ENCODE data around the gene IGFL3.
"Not testable (repeated sequence)": the region's sequence is repeated elsewhere in the genome, so short reads cannot be mapped to it uniquely, and the experiment has no call there.

Gene IGFL3

DNA sequence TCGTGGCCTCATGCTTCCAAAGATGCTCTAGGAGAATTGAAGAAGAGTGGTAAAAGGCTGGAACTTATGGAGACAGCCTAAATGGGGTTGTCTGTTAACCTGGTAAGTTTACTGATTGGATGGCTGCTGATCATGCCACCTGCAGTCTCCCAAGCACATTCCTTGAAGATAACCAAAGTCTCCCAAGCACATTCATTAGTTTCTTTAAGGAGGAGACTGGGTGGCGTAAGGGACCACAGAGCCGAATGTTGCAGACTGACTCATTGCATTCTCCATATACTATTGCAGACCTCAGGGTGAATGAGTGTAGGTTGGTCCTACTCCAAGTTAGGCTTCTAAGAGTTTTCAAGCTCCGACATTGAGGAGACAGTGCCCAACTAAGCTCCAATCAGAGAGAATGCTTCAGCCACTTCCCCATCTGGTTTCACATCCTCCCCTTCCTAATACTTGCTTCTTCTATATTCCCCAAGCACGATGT, at the start of gene IGFL3:
TSS of gene IGFL3 (minus strand) at position 51 of the 478 bp plus-strand sequence. CDS start at position 12, 39 bp downstream.
- no peak for DNase-seq

DNA sequence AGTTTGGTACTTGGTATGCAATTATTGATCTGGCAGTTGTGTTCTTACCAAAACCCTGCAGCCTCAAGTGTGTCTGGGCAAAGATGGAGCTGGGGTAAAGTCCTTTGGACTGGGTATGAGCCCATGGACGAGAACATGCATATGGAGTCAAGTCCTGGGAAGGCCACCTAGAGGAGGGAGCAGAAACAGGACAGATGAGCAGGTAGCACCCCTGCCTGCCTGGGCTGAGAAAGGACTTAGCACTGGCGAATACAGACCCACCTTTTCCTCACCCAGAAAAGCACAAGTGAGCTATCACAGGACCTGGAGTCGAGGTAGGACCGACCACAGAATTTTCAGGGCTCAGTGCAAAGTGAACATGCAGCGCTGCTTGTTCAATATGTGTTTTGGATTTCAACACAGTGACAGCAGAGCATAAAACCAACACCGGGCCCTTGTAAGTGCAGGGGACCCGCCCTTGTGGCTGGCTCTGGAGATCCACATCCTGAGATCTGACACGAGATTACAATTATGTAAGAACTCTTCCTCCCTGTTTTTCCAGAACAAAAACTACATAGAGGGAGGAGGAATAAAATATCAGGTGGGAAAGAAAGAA, 49.5 kb upstream of the IGFL3 start:
- DNase-seq = no peak

DNA sequence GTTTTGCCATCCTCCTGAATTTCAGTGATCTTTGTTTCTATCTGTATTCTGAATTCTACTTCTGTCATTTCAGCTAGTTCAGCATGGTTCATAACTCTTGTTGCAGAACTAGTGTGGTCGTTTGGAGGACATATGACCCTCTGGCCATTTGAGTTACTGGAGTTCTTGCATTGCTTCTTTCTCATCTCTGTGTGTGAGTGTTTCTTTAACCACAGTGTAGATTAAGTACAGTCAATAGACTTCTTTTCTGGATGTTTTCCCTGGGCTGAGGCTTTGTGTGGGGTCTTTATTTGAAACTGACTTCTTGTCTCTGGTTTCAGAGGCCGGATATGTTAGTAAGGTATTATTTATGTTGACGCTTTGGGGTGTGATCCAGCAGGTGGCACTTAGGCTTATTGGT, 38.2 kb upstream of the IGFL3 start:
- DNase-seq = no peak

DNA sequence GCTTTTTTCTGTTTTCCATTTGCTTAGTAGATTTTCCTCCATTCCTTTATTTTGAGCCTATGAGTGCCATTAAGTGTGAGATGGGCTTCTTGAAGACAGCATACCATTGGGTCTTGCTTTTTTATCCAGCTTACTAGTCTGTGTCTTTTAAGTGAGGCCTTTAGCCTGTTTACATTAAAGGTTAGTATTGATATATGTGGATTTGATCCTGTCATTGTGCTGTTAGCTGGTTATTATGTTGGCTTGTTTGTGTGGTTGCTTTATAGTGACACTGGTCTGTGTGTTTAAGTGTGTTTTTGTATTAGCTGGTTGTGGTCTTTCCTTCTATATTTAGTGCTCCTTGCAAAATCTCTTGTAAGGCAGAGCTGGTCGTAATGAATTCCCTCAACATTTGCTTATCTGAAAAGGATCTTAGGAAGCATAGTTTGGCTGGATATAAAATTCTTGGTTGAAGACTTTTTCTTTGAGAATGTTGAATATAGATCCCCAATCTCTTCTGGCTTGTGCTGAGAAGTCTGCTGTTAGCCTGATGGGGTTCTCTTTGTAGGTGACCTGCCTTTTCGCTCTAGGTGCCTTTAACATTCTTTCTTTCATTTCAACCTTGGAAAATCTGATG, 37.3 kb upstream of the IGFL3 start:
- DNase-seq = not testable (repeated sequence)

DNA sequence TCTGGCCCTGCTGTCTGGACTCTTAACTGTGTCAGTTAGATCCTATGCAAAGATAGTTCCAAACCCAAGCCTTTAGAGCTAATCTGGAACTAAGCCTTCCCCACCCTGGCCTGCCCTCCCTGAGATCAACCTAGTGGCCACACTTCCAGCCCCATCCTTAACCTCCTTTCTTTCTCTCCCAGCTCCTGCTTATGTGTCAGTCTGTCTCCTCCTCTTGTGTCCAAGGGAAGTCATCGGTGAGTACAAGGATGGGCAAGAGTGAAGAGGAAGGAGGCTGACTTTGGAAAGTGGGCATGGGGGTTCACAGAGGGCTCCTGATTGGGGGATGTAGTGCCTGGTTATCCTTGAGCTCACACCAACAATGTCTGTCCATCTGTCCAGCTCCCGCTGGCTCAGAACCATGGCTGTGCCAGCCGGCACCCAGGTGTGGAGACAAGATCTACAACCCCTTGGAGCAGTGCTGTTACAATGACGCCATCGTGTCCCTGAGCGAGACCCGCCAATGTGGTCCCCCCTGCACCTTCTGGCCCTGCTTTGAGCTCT, 35.8 kb upstream of the IGFL3 start:
- DNase-seq = no peak

DNA sequence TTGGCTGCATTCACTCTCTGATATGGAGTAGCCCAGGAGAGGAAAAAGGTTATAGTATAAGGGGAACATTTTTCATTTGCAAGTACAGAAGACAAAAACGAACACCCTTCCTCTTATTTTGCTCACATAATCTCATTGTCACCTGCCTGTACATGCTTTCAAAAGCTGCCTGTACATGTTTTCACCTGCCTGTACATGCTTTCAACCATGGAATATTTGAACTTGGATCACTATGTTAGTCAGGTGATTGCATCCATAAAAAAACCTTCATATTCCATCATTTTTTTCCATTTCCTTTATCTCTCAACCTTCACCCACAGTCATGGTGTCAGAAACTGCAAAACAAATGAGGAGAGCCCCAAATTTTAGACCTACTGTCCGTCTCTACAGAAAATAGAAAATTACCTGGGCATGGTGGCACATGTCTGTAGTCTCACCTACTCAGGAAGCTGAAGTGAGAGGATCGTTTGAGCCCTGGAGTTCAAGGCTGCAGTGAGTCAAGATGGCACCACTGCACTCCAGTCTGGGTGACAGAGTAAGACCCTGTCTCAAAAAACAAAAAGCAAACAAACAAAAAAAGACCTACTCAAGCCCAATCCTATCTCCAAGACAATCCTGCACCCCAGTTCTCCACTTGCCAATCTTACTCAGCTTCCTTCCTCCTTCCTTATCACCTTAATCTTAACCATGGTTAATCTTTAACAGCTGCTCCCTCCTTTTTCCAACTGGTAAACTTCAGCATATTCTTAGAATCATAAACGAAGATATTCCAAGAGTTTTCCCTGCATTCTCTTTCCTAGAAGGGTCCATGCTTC, 35.1 kb upstream of the IGFL3 start:
- DNase-seq = no peak

DNA sequence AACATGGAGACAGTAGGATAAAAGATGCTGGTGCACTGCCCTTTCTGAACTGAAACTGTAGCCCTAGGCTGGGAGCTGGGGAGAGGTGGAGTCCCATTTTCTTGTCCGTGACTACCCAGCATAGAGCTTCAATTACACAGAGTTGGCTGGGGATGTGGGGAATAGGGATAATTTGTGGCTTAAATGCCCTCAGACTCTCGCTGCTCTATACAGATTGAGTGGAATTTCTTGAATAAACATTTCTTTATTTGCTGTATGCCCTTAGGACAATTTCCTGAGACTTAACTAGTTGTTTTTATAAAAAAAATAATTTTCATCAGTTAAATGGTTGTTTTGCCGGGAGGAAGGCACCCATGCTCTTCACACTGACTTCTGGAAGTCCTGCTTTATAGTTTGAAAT, 30.7 kb upstream of the IGFL3 start:
- no peak for DNase-seq

DNA sequence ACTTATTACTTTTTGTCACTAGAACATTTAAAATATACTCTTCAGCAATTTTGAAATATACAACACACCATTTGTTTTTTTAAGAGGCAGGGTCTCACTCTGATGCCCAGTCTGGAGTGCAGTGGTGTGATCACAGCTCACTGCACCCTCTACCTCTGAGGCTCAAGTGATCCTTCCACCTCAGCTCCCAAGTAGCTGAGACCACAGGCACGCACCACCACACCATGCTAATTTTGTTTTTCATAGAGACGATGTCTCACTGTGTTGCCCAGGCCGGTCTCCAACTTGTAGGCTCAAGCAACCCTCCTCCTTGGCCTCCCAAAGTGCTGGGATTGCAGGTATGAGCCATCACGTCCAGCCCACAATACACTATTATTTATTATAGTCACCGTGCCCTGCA, 26.1 kb upstream of the IGFL3 start:
- DNase-seq = no peak

DNA sequence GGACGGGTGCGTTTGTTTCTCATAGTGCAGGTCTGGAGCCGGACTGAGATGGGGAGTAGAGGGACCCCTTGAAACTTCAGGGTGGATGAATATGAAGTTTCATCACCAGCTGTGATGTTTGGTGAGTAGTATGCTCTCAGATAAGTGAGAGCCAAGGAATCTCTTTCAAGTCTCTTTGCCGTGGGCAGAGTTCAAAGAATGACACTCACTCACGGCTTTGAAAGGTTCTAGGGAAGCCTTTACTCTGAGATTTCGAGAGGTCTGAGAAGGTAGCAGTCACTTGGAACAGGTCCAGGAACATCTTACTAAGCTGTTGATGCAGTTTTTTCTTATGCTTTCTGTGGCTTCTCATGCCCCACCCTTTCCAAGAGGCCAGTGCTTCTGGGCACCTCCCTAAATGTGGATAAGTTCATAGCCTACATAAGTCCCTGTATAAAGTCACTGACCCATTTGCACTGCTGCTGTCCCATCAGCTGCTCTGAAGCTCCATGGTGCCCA, 23.4 kb upstream of the IGFL3 start, which contains the start of gene IGFL2:
TSS of gene IGFL2 (plus strand) at position 448 of the 498 bp plus-strand sequence. CDS start at position 489, 41 bp downstream.
- no peak for DNase-seq

DNA sequence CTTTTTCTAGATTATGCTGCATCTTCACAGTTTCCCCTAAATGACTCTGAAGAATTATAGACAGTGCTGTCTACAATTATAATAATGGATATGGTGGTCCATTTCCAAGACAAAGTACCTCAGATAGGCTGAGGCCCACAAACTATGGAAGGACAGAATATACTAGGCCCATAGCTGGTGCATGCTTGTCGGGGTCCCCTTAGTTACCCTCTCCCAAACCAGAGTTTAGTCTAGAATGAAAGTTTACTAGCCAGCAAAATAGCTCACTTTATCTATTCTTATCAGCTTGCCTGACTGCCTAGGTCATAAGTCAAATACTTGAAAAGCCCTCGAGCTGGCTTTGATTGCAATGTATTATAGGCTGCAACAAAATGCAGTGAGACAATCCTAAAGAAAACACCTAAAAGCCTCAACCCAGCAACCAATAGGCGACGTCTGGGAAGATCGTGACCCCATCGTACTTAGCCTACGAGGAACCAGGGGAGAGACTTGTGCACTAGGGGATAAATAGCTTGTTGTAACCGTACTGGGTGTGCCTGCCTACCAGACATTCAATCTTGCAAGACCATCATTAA, 22.8 kb upstream of the IGFL3 start:
- DNase-seq = no peak

DNA sequence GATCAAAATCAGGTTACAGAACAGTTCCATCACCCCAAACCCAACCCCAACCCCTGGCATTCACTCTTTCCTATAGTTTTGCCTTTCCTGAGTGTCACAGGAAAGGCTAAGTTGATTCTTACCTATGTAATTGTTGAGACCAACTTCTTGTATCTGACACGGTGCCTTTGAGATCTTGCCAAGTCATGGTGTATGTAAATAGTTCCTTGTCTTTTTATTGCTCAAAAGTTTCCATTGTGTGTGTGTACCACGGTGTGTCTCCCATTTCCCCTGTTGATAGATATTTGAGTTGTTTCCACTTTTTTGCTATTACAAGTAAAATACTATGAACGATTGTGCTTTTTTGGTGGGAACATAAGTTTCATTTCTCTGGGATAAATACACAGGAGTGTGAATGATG, 20.3 kb upstream of the IGFL3 start:
- no peak for DNase-seq

DNA sequence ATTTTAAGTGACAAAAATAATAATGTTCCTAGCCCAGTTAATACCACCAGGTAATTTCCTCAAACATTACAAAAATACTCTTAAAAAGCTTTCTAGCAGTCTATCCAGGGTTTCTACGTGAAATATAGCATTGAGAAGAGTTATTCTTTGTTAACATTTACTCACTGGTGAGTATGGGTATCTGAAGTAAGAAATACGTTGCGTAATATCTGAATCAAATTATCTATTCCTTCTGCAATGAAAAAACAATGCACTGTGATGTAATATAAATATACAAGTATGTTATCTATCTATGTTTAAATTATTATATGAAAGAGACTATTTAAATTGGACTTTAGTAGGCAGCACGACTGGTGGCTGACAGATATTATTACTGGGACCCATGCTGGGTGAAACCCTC, 17.8 kb upstream of the IGFL3 start:
- DNase-seq = no peak

DNA sequence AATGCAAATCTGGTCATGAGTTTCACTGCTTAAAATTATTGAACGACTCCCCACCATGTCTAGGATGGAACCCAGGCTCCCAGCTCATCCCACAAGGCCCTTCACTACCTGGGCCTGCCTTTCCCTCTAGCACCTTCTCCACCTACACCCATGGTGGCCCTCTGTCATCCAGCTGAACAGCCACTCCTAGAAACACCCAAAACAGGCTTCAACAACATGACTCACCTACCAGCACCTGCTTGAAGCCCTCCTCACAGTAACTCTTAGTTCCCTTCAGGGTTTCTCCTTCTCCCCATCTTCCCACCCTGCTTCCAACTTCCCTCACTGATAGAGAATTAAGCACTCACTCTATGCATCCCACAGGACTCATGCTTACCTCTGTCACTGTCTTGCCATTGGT, 16.9 kb upstream of the IGFL3 start:
- no peak for DNase-seq

DNA sequence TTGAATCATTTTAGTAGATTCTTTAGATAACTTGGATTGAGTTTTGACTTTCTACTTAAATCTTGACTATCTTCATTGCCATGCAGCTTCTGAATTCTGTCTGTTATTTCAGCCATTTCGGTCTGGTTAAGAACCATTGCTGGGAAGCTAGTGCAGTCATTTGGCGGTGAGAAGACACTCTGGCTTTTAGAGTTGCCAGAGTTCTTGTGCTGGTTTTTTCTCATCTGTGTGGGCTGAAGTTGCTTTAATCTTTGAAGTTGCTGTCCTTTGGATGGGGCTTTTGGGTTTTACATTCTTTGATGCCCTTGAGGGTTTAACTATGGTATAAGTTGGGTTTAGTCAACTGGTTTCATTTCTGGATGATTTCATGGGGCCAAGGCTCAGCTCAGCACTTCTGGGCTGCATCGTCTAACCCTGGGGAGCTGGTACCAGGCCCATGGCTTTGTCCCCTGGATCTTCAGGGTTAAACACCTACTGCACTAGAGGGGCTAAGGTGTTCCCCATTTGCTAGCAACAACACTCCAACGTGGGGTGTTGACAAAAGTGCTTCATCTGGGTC, 13.5 kb upstream of the IGFL3 start:
- no peak for DNase-seq

DNA sequence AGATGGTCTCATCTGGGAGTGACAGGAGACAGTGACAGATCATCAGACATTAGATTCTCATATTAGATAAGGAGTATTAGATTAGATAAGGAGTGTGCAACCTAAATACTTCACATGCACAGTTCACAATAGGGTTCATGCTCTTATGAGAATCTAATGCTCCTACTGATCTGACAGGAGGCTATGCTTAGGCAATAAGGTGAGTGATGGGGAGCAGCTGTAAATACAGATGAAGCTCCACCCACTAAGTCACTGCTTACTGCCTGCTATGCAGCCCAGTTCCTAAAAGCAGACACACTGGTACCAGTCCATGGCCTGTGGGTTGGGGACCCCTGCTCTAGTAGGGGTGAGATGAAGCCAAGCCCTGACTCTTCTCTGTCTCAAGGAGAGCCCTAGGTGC, 10.0 kb upstream of the IGFL3 start:
- DNase-seq = no peak

DNA sequence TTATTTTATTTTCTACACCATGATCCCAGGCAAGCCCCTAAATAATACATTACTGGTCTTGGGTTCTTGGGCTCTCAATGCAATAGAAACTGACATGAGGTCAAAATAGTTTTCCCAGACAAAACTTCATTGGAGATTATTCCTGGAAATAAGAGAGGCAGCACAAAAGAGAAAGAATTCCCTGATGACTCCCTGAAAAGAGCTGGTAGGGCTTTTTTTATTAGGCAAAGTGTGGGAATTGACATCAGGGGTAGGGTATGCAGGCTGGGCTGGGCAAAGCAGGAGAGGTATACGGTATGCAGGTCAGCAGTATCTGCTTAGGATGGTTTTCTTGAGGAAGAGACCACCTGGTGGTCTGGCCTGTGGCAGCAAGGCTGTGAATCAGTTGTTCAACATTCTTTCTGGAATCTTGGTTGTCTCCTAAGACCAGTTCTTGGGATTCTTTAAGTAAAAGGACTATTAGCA, 9.3 kb upstream of the IGFL3 start:
- no peak for DNase-seq

DNA sequence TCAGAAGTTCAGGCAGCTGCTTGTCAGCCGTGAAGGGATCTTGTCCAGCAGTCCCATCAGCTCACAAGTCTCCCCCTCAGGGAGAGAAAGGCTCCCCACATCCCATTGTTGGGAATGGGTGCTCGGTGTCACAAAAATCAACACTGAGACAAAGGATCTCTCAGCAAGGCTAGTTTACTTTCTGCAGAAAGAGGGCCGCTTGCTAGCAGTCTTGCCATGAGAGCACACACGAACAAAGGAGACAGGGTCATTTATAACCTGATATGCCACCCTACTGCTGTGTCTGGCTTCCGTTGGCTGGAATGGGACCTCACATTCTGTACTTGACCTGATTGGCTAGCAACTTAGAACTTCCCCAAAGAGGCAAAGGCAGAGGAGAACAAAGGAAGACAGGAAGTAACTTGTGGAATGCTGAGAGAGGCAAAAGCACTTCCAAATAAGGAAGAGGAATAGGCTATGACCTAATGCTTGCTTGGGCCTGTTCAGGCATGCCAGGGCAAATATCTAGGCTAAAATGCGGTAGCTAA, 8.7 kb upstream of the IGFL3 start:
- DNase-seq = no peak

DNA sequence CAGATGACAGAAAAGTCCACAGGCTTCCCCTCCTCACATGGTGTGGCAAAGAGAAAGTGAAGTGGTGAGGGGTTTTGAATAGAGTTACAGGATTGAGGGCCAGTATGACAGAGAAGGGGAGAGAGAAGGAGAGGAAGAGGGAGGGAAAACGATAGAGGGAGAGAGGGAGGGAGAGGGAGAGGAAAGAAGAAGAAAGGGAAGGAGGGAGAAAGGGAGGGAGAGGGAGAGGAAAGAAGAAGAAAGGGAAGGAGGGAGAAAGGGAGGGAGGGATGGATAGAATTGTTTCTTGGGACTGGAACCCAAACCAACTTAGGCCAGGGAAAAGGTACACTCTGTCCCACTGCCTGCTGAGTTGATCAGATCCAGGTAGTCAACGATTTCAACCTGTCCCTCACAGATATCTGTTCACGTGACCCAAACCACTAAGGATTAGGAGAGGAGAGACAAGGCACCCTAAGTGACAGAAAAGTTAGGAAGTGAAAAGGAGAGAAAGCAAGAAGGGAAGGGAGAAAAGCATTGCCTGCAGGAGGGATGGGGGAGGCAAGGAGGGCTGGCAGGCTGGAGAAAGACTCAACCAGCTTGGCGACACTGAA, 8.1 kb upstream of the IGFL3 start:
- no peak for DNase-seq

DNA sequence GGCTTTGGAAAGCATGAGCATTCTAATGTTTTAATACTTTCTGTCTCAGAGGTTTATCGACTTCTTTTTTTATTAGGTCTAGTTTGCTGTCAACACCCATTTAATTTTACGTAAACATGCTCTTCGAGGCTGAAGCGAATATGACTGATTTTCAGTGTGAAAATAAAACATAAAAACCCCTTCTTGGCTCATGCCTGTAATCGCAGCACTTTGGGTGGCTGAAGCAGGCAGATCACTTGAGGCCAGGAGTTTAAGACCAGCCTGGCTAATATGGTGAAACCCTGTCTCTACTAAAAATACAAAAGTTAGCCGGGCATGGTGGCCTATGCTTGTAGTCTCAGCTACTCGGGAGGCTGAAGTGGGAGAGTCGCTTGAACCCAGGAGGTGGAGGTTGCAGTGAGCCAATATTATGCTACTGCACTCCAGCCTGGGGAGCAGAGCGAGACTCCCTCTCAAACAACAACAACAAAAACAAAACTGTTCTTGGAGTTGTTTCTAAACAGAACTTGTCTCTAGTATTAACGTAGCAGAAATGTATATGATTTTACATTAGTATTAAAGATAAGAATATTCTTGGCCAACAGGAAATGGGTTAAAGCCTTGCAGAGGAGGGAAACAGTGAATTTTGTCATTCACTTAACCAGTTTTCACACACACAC, 7.1 kb upstream of the IGFL3 start:
- no peak for DNase-seq

DNA sequence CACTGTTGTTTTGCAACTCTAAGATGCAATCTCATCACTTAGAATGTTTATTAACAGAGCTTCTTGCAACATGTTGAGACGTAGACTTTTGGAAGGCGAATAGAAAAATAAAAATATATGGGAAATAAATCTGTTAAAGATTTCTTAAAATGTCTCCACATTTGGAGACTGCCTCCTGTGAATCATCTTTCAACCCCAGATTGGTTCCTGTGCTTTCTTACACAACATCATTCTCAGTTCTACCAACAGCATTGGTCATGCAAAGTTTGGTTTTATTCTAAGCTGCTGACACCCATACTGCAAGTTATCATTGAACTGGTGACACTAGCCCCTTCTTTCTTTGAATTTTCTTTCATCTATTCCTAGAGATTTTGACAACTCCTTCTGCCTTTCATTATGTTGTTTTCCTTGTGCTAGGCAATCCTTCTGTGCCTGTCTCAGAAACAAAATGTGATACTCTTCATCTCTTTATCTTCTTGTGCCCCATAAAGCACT, 1.6 kb upstream of the IGFL3 start:
- no peak for DNase-seq

DNA sequence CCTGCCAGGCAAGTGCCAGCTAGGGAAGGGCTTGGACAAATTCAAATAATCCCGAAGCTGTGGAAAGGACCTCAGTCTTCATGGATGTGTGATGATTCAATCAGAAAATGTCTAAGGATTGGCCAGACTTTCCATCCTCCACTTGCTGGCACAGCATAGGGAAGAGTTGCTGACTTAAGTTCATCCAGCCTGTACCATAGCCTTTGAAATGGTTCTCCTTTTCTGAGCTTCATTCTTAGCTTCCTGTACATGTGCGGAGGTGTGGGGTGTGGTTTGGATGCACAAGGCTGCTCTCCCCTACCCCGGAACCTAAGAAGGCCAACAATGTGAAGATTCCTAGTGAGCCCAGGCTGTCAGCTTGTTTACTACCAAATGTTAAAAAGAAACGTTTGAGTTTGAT, 959 bp upstream of the IGFL3 start:
- no peak for DNase-seq
